Fibroblast of lung (primary cell): Measurements from ENCODE around the gene MICAL3.

Experiments used
- CTCF ChIP-seq, 2 donors: IDR thresholded peaks in 1 of 2; conservative IDR thresholded peaks in 1 of 2; 1 replicate in 1 of 2; 2 replicates in 1 of 2; pipeline ENCODE4 v1.5.1; 2011 to 2012; ENCODE audit warnings: low read length in 2 of 2, control low read depth in 1 of 2, inconsistent platforms in 1 of 2, low read depth in 1 of 2, mild to moderate bottlenecking in 1 of 2
- EZH2 ChIP-seq: IDR thresholded peaks from 2 replicates; pipeline ENCODE4 v1.5.1; 2012; ENCODE audit warnings: low read length, control low read depth, mild to moderate bottlenecking; ENCODE audit errors: missing control alignments

DNA sequence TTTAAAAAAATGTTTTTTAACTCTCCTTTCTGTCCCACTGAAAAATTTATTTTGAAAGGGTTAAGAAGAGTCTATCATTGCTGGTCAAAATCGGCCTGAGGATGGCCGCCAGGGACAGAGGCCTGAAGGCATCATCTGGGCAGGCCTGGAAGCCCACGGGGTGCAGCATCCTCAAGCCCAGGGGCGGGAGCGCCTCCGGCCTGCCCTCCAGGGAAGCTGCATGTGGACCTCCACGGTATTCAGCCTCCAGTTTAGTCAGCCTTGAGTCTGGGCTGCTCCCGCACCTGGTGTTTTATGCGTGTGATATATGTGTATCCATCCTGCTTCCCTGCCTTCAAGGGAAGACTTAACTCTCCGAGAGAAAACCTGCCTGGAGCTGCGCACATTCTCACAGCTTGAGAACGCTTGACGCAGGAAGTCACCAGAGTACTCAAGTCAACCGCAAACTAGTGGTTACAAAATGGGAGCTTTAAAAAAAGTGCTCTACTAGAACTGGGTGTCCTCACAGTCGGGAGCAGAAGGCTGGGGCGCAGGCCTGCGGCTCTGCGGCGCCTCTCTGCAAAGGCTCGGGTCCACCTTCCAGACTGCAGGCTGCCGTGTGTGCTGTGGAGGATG is 236.5 kb downstream of the MICAL3 start:
- TF ChIP-seq EZH2 (no peak), CTCF (conservative IDR thresholded peaks at IDR 0.05 in 1 of 2, IDR thresholded peaks at IDR 0.05 in 1 of 2; ENCODE audit: low read depth in 1 of 2, low read length in 2 of 2) (no peak)
